ENCODE measurements around the gene SETSIP. TPM values are rescaled to one million over a fixed set of nuclear protein-coding genes. Genes with fewer than 3 reads are reported as not detected.

SETSIP gene
- total and polyA plus RNA-seq, 2 of the 8 experiments (the other 6 are each of a cell fraction or from before 2014, with no cell fraction given): 0.14 TPM; not detected in 1

- Histone ChIP-seq H4K5ac (ENCODE audit: insufficient read length, low read depth, low read length) (no peak overlapping the region), H2BK5ac (ENCODE audit: low read depth, low read length) (no peak overlapping the region), H3K4ac (replicated peaks; ENCODE audit: insufficient read length, low read depth, low read length) (no peak overlapping the region), H3K56ac (replicated peaks; ENCODE audit: insufficient read length, low read depth, low read length) (no peak overlapping the region), H2BK15ac (ENCODE audit: low read length) (no peak overlapping the region), H3K79me1 (ENCODE audit: low read depth, low read length) (no peaks in the 10 kb centered on the region), H2BK120ac (replicated peaks; ENCODE audit: low read depth, low read length) (no peak overlapping the region), H2AK5ac (ENCODE audit: low read depth, low read length) (no peak overlapping the region), H3K4me3 (ENCODE audit: extremely low read depth in 1 of 4, insufficient read depth in 2 of 4, low read depth in 3 of 4, low read length in 4 of 4) (no peak overlapping the region), H3K4me1 (replicated peaks in 1 of 4; ENCODE audit: control insufficient read depth in 3 of 4, insufficient read depth in 4 of 4, low read length in 3 of 4) (no peaks in the 10 kb centered on the region), H2BK12ac (ENCODE audit: low read depth, low read length) (no peak overlapping the region), H3K36me3 (ENCODE audit: control insufficient read depth in 2 of 4, insufficient read depth in 4 of 4, low read length in 3 of 4) (no peaks in the 10 kb centered on the region), H2BK20ac (ENCODE audit: low read length) (no peak overlapping the region), H3K18ac (ENCODE audit: extremely low read depth, low read length) (no peak overlapping the region), H3K9ac (replicated peaks in 1 of 4; ENCODE audit: extremely low read depth in 1 of 4, low read depth in 3 of 4, low read length in 3 of 4) (no peak overlapping the region), H3K27me3 (replicated peaks in 1 of 4; ENCODE audit: control insufficient read depth in 3 of 4, extremely low read depth in 1 of 4, insufficient read depth in 3 of 4, low read length in 3 of 4) (no peaks in the 10 kb centered on the region), H3K23ac (ENCODE audit: insufficient read length) (no peak overlapping the region), H3K14ac (ENCODE audit: insufficient read length) (no peak overlapping the region), H2AFZ (ENCODE audit: low read length) (no peak overlapping the region), H3K4me2 (ENCODE audit: insufficient read depth in 1 of 2, low read depth in 2 of 2, low read length in 2 of 2) (no peak overlapping the region), H3K9me3 (ENCODE audit: insufficient read depth in 2 of 2, low read depth in 1 of 2, low read length in 1 of 2) (peaks cover 4 to 6% of the 10 kb centered on the region in 2 experiments; a peak in 3 of 4 replicates), H3K23me2 (ENCODE audit: low read depth, low read length) (no peaks in the 10 kb centered on the region), H4K91ac (replicated peaks; ENCODE audit: insufficient read length, low read length) (no peak overlapping the region), H3K79me2 (ENCODE audit: control insufficient read depth in 1 of 2, insufficient read depth in 2 of 2, low read length in 2 of 2) (no peaks in the 10 kb centered on the region), H4K20me1 (replicated peaks in 1 of 2; ENCODE audit: control insufficient read depth in 1 of 2, insufficient read depth in 2 of 2, low read length in 2 of 2) (no peaks in the 10 kb centered on the region), H4K8ac (ENCODE audit: extremely low read depth, insufficient read depth, low read length) (no peak overlapping the region), H3K27ac (ENCODE audit: low read depth, low read length) (no peak overlapping the region)
- CTCF ChIA-PET (ENCODE audit: partially characterized antibody): interaction anchor here (0.7 to 1.7 kb wide), 3 partner anchors 10 to 727 kb away, joined by 4 to 5 read pairs (median 4); no protein-coding TSS in a partner anchor
- 94% methylated on average over 5 of the region's 5 CpGs; no CpG with 5 or more reads in 1 of the 2 experiments for WGBS, 2 experiments (ENCODE audit: extremely low coverage in 1 of 2, insufficient coverage in 1 of 2, insufficient read length in 1 of 2, insufficient replicate concordance in 2 of 2, low coverage in 1 of 2, low lambda C conversion rate in 2 of 2, missing lambda C conversion rate in 1 of 2)
- DNase-seq (ENCODE audit: low read depth in 1 of 2, low spot score in 2 of 2) (no peak), FAIRE-seq (no peak)
- POLR2A ChIA-PET (ENCODE audit: partially characterized antibody): no interaction called here
- TF ChIP-seq ATF3 (IDR thresholded peaks at IDR 0.05; ENCODE audit: insufficient read depth, low read depth, low read length): no peak
- TF ChIP-seq CHD1 (IDR thresholded peaks at IDR 0.05; ENCODE audit: low read depth, low read length): no peak
- no peak for TF ChIP-seq NANOG (IDR thresholded peaks at IDR 0.05; ENCODE audit: insufficient read depth, low read depth, low read length, poor library complexity, severe bottlenecking)
Measured at GRCh38 chr1:92091625-92092024, 16.4 kb upstream of the SETSIP start.

All from H1 (cell line).